UCSD-AML1 (cell line): Measurements from ENCODE around the gene CNGA2.

Source experiments
- DNase-seq: peaks from one replicate; lab custom pipeline; 2025; ENCODE audit not compliant: unreplicated experiment; lab: John Stamatoyannopoulos, UW

CNGA2 gene

DNA sequence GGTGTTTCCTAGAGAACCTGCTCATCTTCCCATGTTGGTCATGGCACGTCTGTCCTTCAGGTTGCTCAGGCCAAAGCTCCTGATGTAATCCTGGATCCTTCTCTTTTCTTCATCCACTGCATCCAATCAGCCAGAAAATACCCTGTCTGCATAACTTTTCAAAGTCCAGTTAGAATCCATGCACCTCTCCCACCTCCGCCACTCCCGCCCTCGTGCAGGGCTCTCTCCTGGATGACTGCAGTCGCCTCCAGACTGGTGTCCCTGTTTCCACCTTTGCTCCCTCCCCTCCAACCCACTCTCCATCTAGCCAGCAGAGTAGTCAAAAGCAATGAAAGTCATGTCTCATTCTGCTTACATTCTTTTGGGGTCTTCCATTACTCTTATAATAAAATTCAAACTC is 16.0 kb downstream of the CNGA2 start:
- DNase-seq = no peak

DNA sequence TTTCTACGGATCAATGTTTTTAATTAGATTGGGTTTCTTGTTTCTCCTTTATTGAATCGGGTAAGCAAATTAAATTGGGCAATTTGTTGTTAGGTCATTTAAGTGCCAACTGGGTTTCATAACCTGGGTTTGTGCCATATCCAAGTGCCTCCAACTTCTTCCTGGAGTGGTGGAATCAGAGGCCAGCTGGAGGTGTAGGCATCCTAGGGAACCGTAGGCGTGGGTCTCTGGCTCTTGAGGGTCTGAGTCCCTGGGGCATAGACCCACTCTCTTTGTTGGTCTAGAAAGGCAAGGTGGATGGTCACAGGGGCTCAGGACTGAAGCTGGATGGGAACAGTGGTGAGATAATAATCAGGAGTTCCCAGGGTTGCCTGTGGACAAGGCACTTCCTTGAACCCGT is 18.3 kb downstream of the CNGA2 start:
- no peak for DNase-seq

DNA sequence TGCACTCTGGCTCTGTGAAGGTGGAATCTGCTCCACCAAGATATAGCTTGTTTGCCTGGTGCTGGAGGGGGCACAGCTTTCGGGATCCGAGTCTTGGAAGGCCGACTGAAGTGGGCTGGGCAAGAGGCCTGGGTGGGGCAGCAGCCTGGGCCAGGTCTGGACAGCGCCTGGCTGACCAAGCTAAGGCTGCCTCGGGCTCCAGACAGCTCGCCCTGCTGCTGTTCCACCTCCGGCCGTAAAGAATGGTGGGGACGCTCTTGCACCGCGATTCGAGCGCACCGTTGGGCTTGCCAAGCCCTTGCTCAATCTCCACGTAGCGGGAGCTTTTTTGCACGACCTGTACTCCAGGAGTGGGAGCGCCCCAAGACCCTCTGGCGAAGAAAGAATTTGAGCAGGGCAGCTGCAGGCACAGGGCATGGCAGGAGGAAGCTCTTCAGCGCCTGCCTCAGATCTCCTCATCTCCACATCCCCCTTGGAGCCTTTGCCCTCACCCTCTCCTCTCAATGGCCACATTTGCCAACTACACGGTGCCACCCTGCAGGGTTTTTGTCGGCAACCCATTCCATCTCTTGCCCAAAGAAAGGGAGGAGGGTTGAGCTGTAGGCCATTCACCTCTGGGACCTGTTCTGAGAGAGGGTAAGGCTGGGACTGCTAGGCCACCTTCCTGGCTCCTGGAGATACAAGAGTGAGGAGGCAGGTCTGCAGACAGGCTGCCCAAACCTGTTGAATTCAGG is 18.9 kb downstream of the CNGA2 start:
- peak; percentile 33 for DNase-seq

DNA sequence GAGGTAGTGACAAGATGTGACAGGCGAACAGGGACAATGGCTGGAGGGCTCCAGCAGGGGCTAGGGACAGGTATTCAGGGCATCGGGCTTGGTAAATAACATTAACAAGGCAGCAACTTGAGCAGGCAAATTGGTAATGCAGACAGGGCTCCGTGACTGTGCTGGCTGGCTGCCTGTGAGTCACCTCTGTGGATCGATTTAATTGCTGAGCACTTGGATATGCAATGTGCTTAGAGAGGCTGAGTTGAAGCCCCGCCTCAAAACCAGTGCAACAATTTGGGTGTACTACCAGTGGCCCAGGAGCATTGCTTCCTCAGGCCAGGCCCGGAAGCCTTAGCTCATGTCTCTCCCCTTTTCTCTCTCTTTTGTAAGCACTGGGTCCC is 19.5 kb downstream of the CNGA2 start:
- no peak for DNase-seq

DNA sequence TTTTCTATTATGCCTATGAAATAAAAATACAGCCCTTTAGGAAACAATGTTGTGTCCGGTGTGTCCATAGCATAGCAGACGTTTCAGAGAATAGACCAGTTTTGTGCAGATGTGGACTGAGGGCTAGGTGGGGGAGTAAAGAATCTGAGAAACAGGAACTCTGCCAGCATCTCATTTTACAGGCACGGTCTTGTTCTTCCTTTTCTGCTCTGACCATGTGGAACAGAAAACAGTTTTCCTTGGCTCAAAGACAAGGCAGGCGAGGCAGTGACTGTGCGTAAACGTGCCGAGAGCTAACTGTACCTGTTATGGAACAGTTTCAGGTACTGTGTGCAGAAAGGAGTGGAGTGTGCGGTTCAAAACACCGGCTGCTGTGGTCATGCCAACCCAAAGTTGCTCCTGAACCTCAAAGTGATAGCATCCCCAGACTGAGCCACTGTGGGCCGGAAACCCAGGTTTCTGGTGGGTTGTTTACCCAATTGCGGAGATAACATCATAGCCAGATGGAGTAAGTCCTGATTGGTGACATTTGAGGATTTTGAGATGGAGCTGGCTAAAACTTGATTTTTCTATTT is 20.2 kb downstream of the CNGA2 start:
- DNase-seq = no peak

DNA sequence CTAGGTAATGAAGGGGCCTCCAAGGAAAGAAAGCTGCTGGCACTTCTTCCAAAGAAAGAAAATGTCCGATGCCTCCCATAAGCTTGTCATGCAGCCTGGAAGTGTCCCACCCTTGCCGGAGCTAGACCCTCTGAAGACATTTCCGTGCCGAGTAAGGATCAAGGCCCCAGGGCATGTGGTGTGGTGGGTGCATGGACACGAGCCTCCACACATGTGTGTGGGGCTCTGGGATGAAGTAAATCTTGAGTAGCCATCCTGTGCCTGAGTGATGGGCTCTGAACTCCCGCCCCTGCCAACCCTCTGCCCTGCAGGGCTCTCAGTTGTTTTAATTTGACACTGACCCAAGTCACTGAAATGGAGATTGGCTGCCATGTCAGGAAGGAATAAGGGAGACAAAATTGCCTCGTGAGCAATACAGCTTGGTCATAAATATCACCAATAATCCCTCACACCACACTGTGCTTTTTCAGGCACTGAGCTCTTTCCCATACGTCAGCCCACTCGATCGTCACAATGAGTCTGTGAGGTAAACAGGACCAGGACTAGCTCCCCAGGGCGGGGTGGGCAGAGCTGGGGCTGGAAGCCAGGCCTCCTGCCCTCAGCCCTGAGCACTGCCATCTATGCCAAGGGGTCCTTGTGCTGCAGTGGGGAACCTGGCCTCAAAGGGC is 24.6 kb downstream of the CNGA2 start:
- DNase-seq = no peak

DNA sequence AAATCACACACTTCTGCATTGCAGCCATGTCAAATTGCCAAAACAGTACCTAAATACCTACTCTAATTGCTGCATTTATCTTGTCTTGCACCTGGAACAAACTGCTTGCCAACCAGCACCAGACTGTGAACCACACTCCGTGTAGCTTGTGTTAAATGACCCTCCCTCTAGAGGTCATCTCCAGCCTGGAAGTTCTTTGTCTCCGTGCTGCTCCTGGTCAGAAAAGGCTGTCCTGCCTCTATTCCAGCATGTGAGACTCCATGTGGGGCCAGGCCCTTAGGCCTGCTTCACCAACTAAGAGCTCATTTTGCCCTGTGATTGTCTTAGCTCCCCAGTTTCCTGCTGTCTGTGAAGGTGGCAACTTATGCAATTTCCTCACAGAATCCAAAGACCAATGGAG is 28.3 kb downstream of the CNGA2 start:
- no peak for DNase-seq

DNA sequence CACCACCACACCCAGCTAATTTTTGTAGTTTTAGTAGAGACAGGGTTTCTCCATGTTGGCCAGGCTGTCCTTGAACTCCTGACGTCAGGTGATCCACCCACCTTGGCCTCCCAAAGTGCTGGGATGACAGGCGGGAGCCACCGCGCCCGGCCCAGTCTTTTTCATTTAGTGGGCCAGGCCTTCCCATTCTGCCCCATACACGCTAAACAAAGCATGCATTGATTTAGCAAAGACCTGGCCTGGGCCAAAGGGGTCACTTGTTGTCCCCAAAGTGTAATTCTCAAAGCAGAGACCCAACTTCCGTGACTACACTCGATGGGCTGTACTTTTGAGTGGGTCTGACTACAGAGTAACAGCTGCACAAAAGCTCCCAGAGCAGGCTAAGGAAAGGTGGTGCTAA is 29.2 kb downstream of the CNGA2 start:
- no peak for DNase-seq

DNA sequence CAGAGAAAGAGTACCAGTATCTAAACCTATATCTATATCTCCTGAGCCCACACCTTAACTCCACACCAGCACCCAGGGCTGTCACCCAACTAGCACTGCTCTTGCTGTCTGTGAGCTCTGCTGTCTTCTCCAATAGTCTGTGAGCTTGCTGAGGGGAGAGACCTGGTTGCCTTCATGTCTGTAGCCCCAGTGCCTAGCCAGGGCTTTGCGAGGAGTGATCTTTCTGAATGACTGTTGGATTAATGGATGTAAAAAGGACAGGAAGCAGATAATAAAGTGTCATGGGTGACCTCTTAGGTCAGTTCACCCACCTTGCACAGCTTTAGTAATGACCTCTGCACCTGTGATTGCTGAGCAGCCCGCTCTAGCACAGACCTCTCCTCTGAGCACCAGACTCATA is 30.5 kb downstream of the CNGA2 start:
- no peak for DNase-seq

DNA sequence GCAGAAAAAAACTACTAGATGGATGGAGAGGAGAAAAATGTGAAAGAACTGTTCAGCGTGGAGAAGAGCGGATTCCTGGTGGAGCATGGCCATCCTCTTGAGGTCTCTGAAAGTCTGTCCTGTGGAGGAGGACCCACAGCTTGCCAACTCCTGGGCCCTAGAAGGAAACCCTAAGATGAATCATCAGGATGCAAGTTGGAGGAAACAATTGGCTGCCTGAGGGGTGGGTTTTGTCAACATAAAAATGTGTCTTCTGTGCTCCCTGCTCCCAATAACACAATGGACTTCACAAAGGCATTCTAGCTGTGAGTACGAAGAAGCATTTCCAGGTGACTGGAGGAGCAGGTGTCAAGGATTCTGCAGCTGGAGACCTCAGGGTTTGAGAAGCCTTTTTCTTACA is 37.2 kb downstream of the CNGA2 start:
- DNase-seq = no peak

DNA sequence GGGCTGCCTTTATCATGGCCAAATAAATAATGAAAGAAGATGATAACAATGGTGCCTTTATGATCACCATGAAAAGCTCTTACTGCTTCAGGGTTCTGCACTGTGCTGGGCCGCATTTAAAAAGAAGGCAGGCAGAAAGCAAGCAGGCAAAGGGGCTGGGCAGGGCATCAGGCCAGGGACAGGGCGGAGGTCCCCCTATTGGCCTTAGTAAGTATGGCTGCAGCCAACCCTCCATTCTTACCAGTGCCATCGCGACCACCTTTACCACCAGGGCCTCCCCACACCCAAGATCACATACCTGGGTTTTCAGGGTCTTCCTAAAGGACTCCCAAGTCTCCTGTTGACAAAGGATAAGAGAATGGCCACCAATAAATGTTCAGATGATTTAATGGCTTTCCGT is 38.9 kb downstream of the CNGA2 start:
- DNase-seq = no peak

DNA sequence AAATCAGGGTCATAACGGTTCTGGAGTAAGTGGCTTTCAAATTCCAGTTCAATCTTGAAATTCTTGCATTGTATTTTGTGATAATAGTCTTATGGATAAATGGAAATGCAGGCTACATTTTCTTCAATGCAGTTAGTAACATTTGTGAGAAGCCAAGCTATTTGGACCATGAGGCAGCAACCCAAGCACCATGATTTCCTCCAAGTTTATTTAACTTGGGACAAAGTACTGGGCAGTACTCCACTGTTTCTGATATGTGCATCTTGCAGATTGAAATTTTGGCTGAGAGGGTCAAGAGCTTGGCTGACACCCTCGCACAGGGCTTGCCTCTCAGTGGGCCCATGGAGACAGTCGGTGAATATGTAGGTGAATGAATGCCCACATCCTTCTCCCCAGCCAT is 39.9 kb downstream of the CNGA2 start:
- DNase-seq = no peak

DNA sequence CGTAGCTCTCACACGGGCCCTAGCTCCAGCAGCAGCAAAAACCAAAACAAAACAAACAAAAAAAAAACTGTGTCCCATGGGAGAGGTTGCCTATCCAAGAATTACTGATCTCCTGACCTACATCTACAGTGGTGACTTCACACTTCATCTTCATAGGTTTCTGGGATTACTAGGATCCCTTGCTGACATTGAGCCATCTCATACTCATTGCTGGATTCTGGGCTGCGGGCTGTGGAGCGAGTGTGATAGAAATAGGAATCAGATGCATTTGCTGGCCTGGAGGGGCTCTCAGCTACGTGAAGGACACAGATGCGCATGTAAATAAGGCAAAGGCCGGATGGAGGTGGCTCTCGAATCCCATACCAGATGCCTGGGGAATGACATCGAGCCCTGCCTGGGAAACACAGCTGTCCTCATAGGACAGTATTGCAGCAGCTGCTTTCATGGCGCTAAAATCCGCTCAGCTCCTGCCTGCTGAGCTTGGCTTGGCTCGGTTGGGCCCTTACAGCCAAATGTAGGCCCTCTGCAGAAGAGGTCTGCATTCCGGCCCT is 41.7 kb downstream of the CNGA2 start:
- no peak for DNase-seq

DNA sequence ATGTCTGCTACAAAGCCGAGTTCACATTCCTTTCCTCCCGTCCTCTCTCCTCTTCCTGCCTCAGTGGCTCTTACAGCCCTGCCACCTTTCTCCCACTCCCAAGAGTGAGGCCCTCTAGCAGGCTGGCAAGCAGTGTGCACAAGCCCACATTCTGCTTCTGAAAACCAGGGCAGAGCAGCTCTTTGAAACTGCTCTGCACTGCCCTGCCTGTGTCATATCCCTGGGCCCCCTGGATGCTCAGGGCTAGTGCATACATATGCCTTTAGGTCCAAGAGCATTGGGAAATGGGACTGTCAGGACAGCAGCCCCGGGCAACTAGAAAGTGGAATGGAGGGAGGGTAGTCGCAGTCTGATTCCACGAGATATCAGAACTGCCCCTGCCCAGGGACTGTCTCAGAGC is 42.4 kb downstream of the CNGA2 start:
- no peak for DNase-seq

DNA sequence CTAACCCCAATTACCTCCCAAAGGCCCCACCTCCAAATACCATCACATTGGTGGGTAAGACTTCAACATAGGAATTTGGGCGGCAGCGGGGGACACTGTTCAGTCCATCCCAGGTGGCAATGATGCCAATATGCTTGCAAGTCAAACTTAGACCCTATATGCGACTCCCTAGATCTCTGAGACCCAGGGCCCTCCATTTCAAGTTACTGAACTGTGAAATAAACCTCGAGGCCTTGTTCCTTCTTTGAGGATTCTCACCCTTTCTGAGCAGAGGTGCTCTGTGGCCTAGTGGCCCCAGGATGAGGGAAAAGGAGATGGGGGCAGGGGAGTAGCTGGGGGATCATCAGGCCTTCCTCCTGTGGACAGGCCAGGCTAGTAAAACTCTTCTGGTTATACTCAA is 44.7 kb downstream of the CNGA2 start:
- no peak for DNase-seq

DNA sequence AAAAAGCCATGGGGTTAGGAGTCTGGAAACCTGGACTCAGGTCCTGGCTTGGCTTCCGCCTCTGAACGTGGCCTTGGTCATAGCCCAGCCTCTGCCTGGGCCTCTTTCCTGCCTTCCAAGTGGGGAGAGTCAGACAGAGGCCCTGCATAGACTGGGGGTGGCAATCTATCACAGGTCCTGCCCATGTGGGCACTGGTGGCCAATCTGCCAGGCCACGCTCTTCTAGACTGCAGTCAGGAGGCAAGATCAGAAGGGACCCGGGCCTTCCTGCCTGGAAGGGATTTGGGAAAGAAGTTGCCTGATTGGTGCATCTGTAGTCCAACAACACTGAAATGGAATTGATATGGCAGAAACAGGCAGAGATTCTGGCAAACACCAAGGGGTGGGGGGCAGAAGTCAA is 46.1 kb downstream of the CNGA2 start:
- DNase-seq = no peak

DNA sequence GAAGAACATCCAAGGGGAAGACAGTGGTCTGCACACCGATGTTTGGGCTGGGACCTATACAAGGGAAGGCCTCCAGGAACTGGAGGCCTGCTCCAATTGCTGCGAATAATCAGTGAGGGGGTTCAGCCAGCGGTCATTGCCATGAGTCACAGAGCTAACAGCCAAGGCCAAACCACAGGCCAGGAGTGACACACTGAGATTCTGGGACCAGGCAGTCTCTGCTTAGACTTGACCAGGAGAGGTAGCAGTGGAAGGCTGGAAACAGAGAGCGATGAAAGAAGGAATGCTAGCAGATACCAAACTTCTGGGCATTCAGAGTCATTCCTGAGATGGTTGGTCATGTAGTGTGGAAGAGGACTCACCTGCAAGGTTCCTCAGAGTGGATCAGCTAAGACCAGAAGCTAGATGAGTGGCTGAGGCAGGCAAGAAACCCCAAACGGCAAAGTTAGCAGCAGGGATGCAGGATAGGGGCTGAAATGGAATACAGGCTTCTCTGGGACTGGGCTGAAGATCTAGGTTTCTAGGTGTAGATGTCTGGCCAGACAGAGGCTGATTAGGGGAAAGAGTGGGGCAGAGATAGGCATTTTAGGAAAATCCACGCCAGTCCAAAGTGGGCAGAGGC is 54.7 kb downstream of the CNGA2 start:
- DNase-seq = no peak

DNA sequence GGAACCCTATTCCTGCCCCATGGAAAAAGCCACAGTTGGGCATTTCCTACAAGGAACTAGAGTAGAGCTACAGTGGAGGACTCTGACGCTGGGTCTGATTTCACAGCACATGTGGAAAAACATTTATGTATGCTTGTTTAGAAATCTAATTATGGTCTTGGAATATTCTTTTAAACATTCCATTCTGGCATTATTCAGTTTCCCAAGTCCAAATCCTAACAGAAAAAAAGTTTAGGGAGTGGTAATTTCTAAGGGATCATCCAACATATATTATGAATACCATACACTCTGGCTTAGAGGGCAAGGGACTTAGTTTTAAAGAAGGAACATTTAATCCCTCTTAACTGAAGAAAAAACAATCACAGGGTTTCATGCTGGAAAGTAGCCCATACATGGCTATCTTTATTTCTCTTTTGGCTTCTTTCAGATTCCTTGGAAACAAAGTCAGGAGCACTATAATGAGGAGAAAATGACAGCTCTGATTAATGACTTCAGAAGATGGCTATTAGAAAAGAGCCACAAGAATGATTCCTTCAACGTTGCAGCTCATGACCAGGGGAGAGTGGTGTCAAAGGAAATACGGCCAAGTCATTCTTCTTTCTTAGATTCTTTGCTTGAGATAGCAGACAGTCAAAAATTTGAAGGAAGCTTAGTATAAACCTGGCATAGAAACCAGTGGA is 56.1 kb downstream of the CNGA2 start:
- DNase-seq = no peak

DNA sequence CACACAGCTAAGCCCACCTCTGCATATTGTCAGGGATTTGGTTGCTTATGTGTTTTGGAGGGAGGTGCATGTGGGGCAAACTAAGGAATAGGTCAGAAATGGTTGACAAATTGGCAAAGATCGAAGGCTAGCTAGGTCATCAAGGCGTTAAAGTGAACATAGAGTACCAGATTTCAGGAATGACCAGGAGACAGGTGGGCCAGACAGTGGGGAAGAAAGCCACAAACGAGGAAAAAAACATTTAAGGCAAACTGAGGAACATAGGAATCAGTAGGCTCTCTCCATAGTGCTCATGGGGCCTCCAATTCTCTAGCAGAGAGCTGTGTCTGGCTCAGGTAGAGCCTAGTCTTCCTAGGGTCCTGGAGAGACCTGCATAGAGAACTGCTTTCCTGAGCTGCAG is 57.4 kb downstream of the CNGA2 start:
- DNase-seq = no peak

DNA sequence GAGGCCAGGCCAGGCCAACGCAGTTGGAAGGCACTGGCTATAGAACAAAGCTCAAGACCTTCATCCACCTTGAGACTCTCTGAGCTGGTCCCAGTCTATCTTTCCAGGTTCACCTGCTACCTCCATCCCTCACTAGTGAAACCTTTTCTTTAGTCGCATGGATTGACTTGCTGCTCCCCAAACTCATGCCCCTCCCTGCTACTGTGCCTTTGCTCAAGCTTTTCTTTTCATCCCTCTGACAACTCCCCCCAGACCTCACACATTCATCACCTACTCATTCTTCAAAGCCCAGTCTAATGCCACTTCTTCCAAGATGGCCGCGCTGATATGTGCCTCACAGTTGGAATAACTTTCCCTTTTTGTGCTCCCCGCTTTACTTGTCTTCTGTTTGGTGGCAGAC is 58.0 kb downstream of the CNGA2 start:
- no peak for DNase-seq

DNA sequence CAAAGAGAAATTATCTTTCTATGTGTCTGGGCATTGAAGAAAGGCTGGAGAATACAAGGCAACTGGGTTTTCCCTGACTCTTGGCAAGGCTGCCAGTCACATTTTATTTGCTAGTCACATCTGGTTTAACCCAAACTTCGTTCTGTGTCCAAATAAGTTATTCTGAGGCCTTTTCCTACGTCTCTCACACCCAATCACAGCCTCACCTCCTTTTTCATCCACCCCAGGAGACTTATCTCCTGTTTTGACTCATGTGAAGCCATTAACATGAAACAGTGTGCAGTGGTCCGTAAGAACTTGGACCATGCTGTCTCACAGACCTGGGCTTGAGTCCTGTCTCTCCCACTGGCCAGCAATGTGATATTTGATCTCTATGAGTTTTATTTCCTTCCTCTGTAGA is 59.3 kb downstream of the CNGA2 start:
- DNase-seq = no peak
